Adrenal gland (tissue), 12 donors: Measurements from ENCODE around the gene KBTBD3. TPM values are rescaled to one million over a fixed set of nuclear protein-coding genes. Genes with fewer than 3 reads are reported as not detected.

Experiments
- DNase-seq, 7 donors: peaks; one replicate each; pipeline ENCODE4 v3.0.0-alpha.2; 2019 to 2020
- H3K27ac ChIP-seq, 5 donors: fragments of 200-600 bp; sonication (generic) in 4 of 5; 1 replicate in 3 of 5; 2 replicates in 2 of 5; pipeline versions ENCODE4 v1.5.1 to v1.8.0; 2016 to 2020; ENCODE audit warnings: mild to moderate bottlenecking in 1 of 5
- H3K27me3 ChIP-seq: fragments of 200-600 bp; 2 replicates; pipeline ENCODE4 v1.8.0; 2021
- H3K36me3 ChIP-seq, 2 donors: fragments of 200-600 bp; replicated peaks in 1 of 2; 1 replicate in 1 of 2; 2 replicates in 1 of 2; pipeline versions ENCODE4 v1.5.1 to v1.8.0; 2018 to 2022
- H3K4me1 ChIP-seq, 2 donors: fragments of 200-600 bp; replicated peaks in 1 of 2; 1 replicate in 1 of 2; 2 replicates in 1 of 2; pipeline versions ENCODE4 v1.5.1 to v1.8.0; 2018 to 2021
- H3K4me3 ChIP-seq, 4 donors: fragments of 200-600 bp; sonication (generic) in 3 of 4; one replicate each; pipeline ENCODE4 v1.5.1; 2016 to 2018
- H3K9me3 ChIP-seq, 3 donors: fragments of 200-600 bp; sonication (generic) in 1 of 3; replicated peaks in 1 of 3; 1 replicate in 2 of 3; 2 replicates in 1 of 3; pipeline versions ENCODE4 v1.5.1 to v1.8.0; 2016 to 2021
- POLR2A ChIP-seq, 2 donors: fragments of 450-650 bp; IDR thresholded peaks; one replicate each; pipeline ENCODE4 v1.6.1; 2017; ENCODE audit warnings: antibody characterized with exemption in 2 of 2, mild to moderate bottlenecking in 2 of 2, moderate library complexity in 1 of 2
- WGBS, 4 donors: extraction: QIAGEN DNeasy Blood & Tissue Kit in 2 of 4; methylation state at CpG; one replicate each; pipeline versions ENCODE4 v1.1.5 to v1.1.7; 2013 to 2017; 5-methylcytosine and 5-hydroxymethylcytosine counted together
- intact Hi-C, 2 donors: fragments of 100-400 bp; cut with DNase I; formaldehyde crosslinking; loops; one replicate each; pipeline versions ENCODE4 v1.14.1 to v1.15.0; 2022 to 2023
- polyA plus RNA-seq, 3 donors: library from polyadenylated mRNA; stranded (reverse); fragments of 200-250 nt in 2 of 3; fragments of 350-450 nt in 1 of 3; fragmentation: Illumina TruSeq in 1 of 3; extraction: RNeasy Lipid Tissue Mini Kit (QIAGEN cat#74804) in 1 of 3; gene quantifications; one replicate each; pipeline ENCODE4 v1.2.3, GENCODE V29; 2013 to 2014
- total RNA-seq, 9 donors: library from RNA; depleted of rRNA in 4 of 9; stranded (reverse); fragments of >200 nt in 4 of 9; fragments of 120-200 nt in 1 of 9; fragmentation: NEBNext Ultra II Directional in 1 of 9; extraction: Animal tissue kit (Norgen Biotek cat#: 25700) in 1 of 9; gene quantifications; one replicate each; pipeline versions ENCODE4 v1.1.0 to v1.2.4, GENCODE V29; 2013 to 2023
- TF ChIP-seq, protein P1 (sequence below), 6 experiments: fragments of 450-650 bp in 4 of 6; fragments of 200-600 bp in 2 of 6; sonication (generic) in 1 of 6; IDR thresholded peaks; 1 replicate in 5 of 6; 2 replicates in 1 of 6; pipeline versions ENCODE4 v1.5.1 to v1.8.0; 2016 to 2021; ENCODE audit warnings: antibody characterized with exemption in 6 of 6, mild to moderate bottlenecking in 2 of 6, moderate library complexity in 1 of 6
- donor health status: healthy with polysubstance abuse.
- donor health status: Bipolar disorder and iron deficiency.
- donor health status: DM: yes; HTN: yes; CAD: no.
- donor health status: DM: no; HTN: no; CAD: no.
- donor health status: DM: no; HTN: no; CAD: no.
- donor health status: DM: yes; HTN: yes; CAD: no.

KBTBD3 gene
- total and polyA plus RNA-seq, 12 donors: 0.97 to 13.3 (median 5.6) TPM

DNA sequence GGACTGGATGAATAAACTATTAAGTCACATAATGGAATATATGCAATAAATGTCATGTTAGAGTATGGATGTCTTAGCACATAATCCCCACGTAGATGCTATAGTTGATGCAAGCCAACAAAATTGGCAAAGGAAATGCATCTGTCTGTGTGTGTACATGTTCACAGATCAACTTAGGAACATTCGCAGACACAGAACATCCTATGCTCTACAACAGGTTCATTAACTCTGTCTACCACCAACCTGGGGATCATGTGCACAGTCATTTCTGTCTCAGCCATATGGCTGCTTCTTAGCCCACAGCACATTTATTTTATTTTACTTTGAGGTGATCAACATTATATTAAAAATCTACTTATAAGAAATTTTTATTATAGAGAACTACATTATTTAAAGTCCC is 60.1 kb downstream of the KBTBD3 start:
- H3K36me3 ChIP-seq: no peaks in the 10 kb centered on the region
- 83 to 95% (median 91%) methylated on average over 2 of the region's 2 CpGs for WGBS, 4 donors
- TF ChIP-seq POLR2A (IDR thresholded peaks at IDR 0.05): no peak
- TF ChIP-seq, protein P1, sequence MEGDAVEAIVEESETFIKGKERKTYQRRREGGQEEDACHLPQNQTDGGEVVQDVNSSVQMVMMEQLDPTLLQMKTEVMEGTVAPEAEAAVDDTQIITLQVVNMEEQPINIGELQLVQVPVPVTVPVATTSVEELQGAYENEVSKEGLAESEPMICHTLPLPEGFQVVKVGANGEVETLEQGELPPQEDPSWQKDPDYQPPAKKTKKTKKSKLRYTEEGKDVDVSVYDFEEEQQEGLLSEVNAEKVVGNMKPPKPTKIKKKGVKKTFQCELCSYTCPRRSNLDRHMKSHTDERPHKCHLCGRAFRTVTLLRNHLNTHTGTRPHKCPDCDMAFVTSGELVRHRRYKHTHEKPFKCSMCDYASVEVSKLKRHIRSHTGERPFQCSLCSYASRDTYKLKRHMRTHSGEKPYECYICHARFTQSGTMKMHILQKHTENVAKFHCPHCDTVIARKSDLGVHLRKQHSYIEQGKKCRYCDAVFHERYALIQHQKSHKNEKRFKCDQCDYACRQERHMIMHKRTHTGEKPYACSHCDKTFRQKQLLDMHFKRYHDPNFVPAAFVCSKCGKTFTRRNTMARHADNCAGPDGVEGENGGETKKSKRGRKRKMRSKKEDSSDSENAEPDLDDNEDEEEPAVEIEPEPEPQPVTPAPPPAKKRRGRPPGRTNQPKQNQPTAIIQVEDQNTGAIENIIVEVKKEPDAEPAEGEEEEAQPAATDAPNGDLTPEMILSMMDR (IDR thresholded peaks at IDR 0.05): no peak
- no peak overlapping the region for H3K27ac ChIP-seq
- H3K9me3 ChIP-seq: no peaks in the 10 kb centered on the region
- DNase-seq: no peak
- no peak overlapping the region for H3K4me3 ChIP-seq
- H3K27me3 ChIP-seq: no peaks in the 10 kb centered on the region
- intact Hi-C loops: no loop called here
- peaks cover 0 to 24% of the 10 kb centered on the region in 2 donors for H3K4me1 ChIP-seq

DNA sequence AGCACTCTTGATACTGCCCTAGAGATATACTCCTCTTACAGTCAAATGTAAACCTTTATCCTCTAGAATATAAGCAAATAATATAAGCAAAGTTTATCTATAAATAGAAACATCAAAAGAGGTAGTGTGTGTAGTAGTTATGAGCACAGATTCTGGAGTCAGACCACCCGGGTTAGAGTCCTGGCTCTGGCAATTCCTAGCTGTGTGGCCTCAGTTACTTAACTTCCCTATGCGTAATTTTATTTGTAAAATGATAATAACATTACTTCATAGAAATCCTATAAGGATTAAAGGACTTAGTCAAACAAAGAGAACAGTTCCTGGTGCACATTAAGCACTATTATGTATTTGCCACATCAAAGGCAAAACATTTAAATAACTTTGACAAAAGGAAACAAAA is 62.1 kb downstream of the KBTBD3 start:
- no peaks in the 10 kb centered on the region for H3K9me3 ChIP-seq
- H3K36me3 ChIP-seq: peaks cover 0 to 10% of the 10 kb centered on the region in 2 donors
- TF ChIP-seq, protein P1 (IDR thresholded peaks at IDR 0.05): no peak
- no peak for TF ChIP-seq POLR2A (IDR thresholded peaks at IDR 0.05)
- H3K4me1 ChIP-seq: peaks cover 0 to 10% of the 10 kb centered on the region in 2 donors
- intact Hi-C loops: no loop called here
- no peak for DNase-seq
- H3K4me3 ChIP-seq: no peak overlapping the region
- WGBS, 4 donors: 87 to 95% (median 92%) methylated on average over 2 of the region's 2 CpGs
- H3K27me3 ChIP-seq: no peaks in the 10 kb centered on the region
- no peak overlapping the region for H3K27ac ChIP-seq

DNA sequence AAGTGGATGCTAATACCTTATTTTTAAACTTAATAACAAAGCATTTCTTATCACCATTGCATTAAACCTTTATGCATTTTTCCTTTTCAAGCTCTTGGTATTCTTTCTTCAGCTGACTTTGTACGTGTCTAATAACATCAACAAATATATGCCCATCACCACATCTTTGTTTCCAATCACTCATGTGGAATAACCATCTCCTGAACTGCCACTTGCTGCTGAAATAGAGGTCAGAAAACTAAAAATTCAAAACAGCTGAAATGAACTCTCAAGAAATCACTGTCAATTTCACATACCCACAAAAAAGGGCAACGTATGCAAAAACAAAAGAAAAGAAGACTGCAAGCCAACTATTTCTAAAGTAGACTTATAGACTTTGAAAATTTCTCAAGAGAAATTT is 62.5 kb downstream of the KBTBD3 start:
- TF ChIP-seq, protein P1 (IDR thresholded peaks at IDR 0.05): no peak
- no peak for TF ChIP-seq POLR2A (IDR thresholded peaks at IDR 0.05)
- WGBS, 4 donors: 88 to 95% (median 91%) methylated on average over 2 of the region's 2 CpGs
- intact Hi-C loops: no loop called here

DNA sequence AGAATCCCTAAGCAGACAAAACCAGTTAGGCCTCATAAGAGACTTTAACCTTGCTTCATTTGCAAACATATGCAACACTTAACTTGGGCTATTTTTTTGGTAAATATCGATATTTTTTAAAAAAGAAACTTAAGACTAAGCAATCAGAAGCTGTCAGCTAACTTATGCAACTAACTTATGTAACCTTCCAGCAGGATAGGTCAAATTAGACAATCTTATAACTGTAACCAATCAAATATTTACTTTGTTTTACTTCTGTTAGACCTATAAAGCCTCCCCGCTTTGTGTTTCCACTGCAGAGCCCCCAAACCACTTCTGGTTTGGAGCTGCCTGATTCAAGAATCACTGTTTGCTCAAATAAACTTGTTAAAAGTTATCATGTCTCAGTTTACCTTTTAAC is 63.1 kb downstream of the KBTBD3 start:
- H3K4me3 ChIP-seq: no peak overlapping the region
- H3K36me3 ChIP-seq: peaks cover 0 to 18% of the 10 kb centered on the region in 2 donors
- H3K9me3 ChIP-seq: no peaks in the 10 kb centered on the region
- peaks cover 0 to 5% of the 10 kb centered on the region in 2 donors for H3K4me1 ChIP-seq
- DNase-seq: no peak
- TF ChIP-seq, protein P1 (IDR thresholded peaks at IDR 0.05): no peak
- TF ChIP-seq POLR2A (IDR thresholded peaks at IDR 0.05): no peak
- no peaks in the 10 kb centered on the region for H3K27me3 ChIP-seq
- intact Hi-C loops: no loop called here
- no peak overlapping the region for H3K27ac ChIP-seq
- 96 to 100% (median 97%) methylated on average over 2 of the region's 2 CpGs for WGBS, 4 donors

More for the DNA sequence above, 62.5 kb downstream of the KBTBD3 start:
- peaks cover 0 to 12% of the 10 kb centered on the region in 2 donors for H3K36me3 ChIP-seq
- no peak overlapping the region for H3K27ac ChIP-seq
- H3K27me3 ChIP-seq: no peaks in the 10 kb centered on the region
- no peaks in the 10 kb centered on the region for H3K9me3 ChIP-seq
- no peak overlapping the region for H3K4me3 ChIP-seq
- DNase-seq: no peak
- peaks cover 0 to 6% of the 10 kb centered on the region in 2 donors for H3K4me1 ChIP-seq
